OCI-LY7 (cell line): ENCODE data around the gene UGT1A6. TPM values are rescaled to one million over a fixed set of nuclear protein-coding genes. Genes with fewer than 3 reads are reported as not detected.

Source experiments
- BruUV-seq: library from RNA; stranded (reverse); fragments of 400-500 nt; replicated peaks from 2 replicates; lab custom pipeline; 2021; lab: Mats Ljungman, UMichigan
- CTCF ChIA-PET: fragments of 300-600 bp; sonication (Branson Sonifier 250); formaldehyde crosslinking; loops from one replicate; lab custom pipeline; 2022; ENCODE audit warnings: antibody characterized with exemption; ENCODE audit not compliant: unreplicated experiment; lab: Charles Lee
- POLR2A ChIA-PET: fragments of 300-600 bp; sonication (Branson Sonifier 250); formaldehyde crosslinking; loops from one replicate; lab custom pipeline; 2022; ENCODE audit warnings: antibody characterized with exemption; lab: Charles Lee
- DNase-seq: peaks from one replicate; pipeline ENCODE4 v3.0.0-alpha.2; 2015; ENCODE audit warnings: low spot score
- H2AFZ ChIP-seq: fragments of 200-600 bp; sonication (generic), shearing (Covaris generic); 2 replicates; pipeline ENCODE4 v1.6.1; 2014; ENCODE audit warnings: mild to moderate bottlenecking, antibody characterized with exemption, low read length, moderate library complexity
- H3K27ac ChIP-seq: fragments of 200-600 bp; sonication (generic); 2 replicates; pipeline ENCODE4 v1.5.1; 2014; ENCODE audit warnings: mixed run types, low read depth, mild to moderate bottlenecking, moderate library complexity, low read length, inconsistent platforms; ENCODE audit not compliant: poor library complexity, severe bottlenecking
- H3K36me3 ChIP-seq: fragments of 200-600 bp; sonication (generic); 2 replicates; pipeline ENCODE4 v1.6.1; 2014; ENCODE audit warnings: mild to moderate bottlenecking, antibody characterized with exemption, low read length, moderate library complexity, mixed read lengths; ENCODE audit not compliant: insufficient read depth
- H3K4me1 ChIP-seq: fragments of 200-600 bp; sonication (generic); 2 replicates; pipeline ENCODE4 v1.5.1; 2014; ENCODE audit warnings: mild to moderate bottlenecking, low read length; ENCODE audit not compliant: insufficient read depth, poor library complexity, severe bottlenecking
- H3K4me2 ChIP-seq: fragments of 200-600 bp; sonication (generic); 2 replicates; pipeline ENCODE4 v1.6.1; 2014; ENCODE audit warnings: mild to moderate bottlenecking, low read length
- H3K4me3 ChIP-seq: fragments of 200-600 bp; sonication (generic); 2 replicates; pipeline ENCODE4 v1.5.1; 2014; ENCODE audit warnings: mild to moderate bottlenecking, low read depth, low read length; ENCODE audit not compliant: poor library complexity, severe bottlenecking
- H3K79me2 ChIP-seq: fragments of 200-600 bp; sonication (generic); 2 replicates; pipeline ENCODE4 v1.6.1; 2016; ENCODE audit warnings: low read depth, mild to moderate bottlenecking, low read length, moderate library complexity, mixed read lengths; ENCODE audit not compliant: insufficient read depth
- H3K9me2 ChIP-seq: fragments of 200-600 bp; sonication (generic); 2 replicates; pipeline ENCODE4 v1.6.1; 2016; ENCODE audit warnings: mild to moderate bottlenecking, low read length, mixed read lengths; ENCODE audit not compliant: insufficient read depth
- H3K9me3 ChIP-seq: fragments of 200-600 bp; sonication (generic); 2 replicates; pipeline ENCODE4 v1.6.1; 2014; ENCODE audit warnings: mild to moderate bottlenecking, mixed run types, low read length, mixed read lengths
- H4K20me1 ChIP-seq: fragments of 200-600 bp; sonication (generic); 2 replicates; pipeline ENCODE4 v1.6.1; 2014; ENCODE audit warnings: mild to moderate bottlenecking, antibody characterized with exemption, low read length, moderate library complexity, mixed read lengths; ENCODE audit not compliant: insufficient read depth
- CTCF ChIP-seq: fragments of 200-600 bp; sonication (generic); conservative IDR thresholded peaks from 2 replicates; pipeline ENCODE4 v1.5.1; 2014; ENCODE audit warnings: mild to moderate bottlenecking, antibody characterized with exemption, low read length, moderate library complexity, mixed read lengths
- EZH2phosphoT487 ChIP-seq: fragments of 200-600 bp; sonication (generic); IDR thresholded peaks from 2 replicates; pipeline ENCODE4 v1.6.1; 2018; ENCODE audit warnings: low read depth, borderline replicate concordance, mild to moderate bottlenecking, mixed run types, antibody characterized with exemption, low read length, moderate library complexity, mixed read lengths
- intact Hi-C: fragments of 100-400 bp; cut with micrococcal nuclease; formaldehyde crosslinking; loops from one replicate; pipeline ENCODE4 v1.10.0; 2022; ENCODE audit not compliant: unreplicated experiment
- total RNA-seq, 2 experiments: library from RNA; depleted of rRNA in 1 of 2; stranded (reverse); fragments of >200 nt in 1 of 2; shearing (Covaris generic) in 1 of 2; gene quantifications; 2 replicates each; pipeline ENCODE4 v1.2.3, GENCODE V29; 2014 to 2022

Gene UGT1A6
- total RNA-seq, 2 experiments from 2014 or later, result not detected

GRCh38 chr2:233799087-233799665 is 106.5 kb downstream of the UGT1A6 start:
- Histone ChIP-seq H3K9me3 (no peaks in the 10 kb centered on the region), H3K36me3 (no peaks in the 10 kb centered on the region), H3K4me2 (no peak overlapping the region), H3K9me2 (no peaks in the 10 kb centered on the region), H2AFZ (no peak overlapping the region), H3K4me1 (peaks cover 11% of the 10 kb centered on the region), H3K4me3 (no peak overlapping the region), H4K20me1 (no peaks in the 10 kb centered on the region), H3K79me2 (no peaks in the 10 kb centered on the region), H3K27ac (no peak overlapping the region)
- intact Hi-C loops, result no loop called here
- POLR2A ChIA-PET, result interaction anchor here (0.5 kb wide), 1 partner anchor 170 kb away, joined by 3 read pairs; no protein-coding TSS in a partner anchor
- CTCF ChIA-PET, result interaction anchor here (0.5 kb wide), 1 partner anchor 788 kb away, joined by 3 read pairs; no protein-coding TSS in a partner anchor
- BruUV-seq, result no TSS peak
- TF ChIP-seq CTCF, result no peak
- no peak for TF ChIP-seq EZH2phosphoT487
- no peak for DNase-seq

GRCh38 chr2:233799716-233800115 is 107.0 kb downstream of the UGT1A6 start:
- ChIA-PET CTCF (no interaction called here), POLR2A (interaction anchor here (0.5 kb wide), 1 partner anchor 170 kb away, joined by 3 read pairs; no protein-coding TSS in a partner anchor)
- H3K27ac ChIP-seq, result no peak overlapping the region
- peaks cover 11% of the 10 kb centered on the region for H3K4me1 ChIP-seq
- H3K79me2 ChIP-seq, result no peaks in the 10 kb centered on the region
- TF ChIP-seq EZH2phosphoT487 (no peak), CTCF (no peak)
- intact Hi-C loops, result no loop called here
- DNase-seq, result no peak
- H4K20me1 ChIP-seq, result no peaks in the 10 kb centered on the region
- no peaks in the 10 kb centered on the region for H3K9me2 ChIP-seq
- no peak overlapping the region for H3K4me2 ChIP-seq
- H3K36me3 ChIP-seq, result no peaks in the 10 kb centered on the region
- no peak overlapping the region for H3K4me3 ChIP-seq
- H2AFZ ChIP-seq, result no peak overlapping the region
- BruUV-seq, result no TSS peak
- no peaks in the 10 kb centered on the region for H3K9me3 ChIP-seq

- no TSS peak for BruUV-seq
- intact Hi-C loops, result no loop called here
Observed at GRCh38 chr2:233800208-233800607, 107.5 kb downstream of the UGT1A6 start.

More at GRCh38 chr2:233800208-233800607, 107.5 kb downstream of the UGT1A6 start:
- Histone ChIP-seq H3K9me3 (no peaks in the 10 kb centered on the region), H3K4me1 (peaks cover 11% of the 10 kb centered on the region), H3K27ac (no peak overlapping the region), H3K79me2 (no peaks in the 10 kb centered on the region), H2AFZ (no peak overlapping the region), H3K9me2 (no peaks in the 10 kb centered on the region), H4K20me1 (no peaks in the 10 kb centered on the region), H3K4me2 (no peak overlapping the region), H3K36me3 (no peaks in the 10 kb centered on the region), H3K4me3 (no peak overlapping the region)
- TF ChIP-seq CTCF, result no peak
- ChIA-PET CTCF (no interaction called here), POLR2A (no interaction called here)
- no peak for DNase-seq
